ENCODE measurements around the gene TAC3.
"Not testable (repeated sequence)": the region's sequence is repeated elsewhere in the genome, so short reads cannot be mapped to it uniquely, and the experiment has no call there.

TAC3 gene

DNA sequence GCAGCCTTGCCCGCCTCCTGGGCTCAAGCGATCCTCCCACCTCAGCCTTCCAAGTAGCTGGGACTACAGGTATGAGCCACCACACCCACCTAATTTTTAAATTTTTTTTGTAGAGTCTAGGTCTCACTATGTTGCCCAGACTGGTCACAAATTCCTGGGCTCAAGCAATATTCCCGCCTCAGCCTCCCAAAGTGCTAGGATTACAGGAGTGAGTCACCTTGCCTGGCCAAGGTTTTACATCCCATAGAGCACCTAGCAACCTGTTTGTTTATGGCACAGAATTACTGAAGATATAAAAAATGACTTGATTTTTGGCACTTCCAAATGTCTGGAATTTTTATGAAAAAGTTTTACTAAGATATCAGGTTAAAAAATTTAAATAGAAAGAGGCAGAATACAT lies 17.1 kb upstream of the TAC3 start:
- no peak for DNase-seq (ENCODE audit: low spot score)

DNA sequence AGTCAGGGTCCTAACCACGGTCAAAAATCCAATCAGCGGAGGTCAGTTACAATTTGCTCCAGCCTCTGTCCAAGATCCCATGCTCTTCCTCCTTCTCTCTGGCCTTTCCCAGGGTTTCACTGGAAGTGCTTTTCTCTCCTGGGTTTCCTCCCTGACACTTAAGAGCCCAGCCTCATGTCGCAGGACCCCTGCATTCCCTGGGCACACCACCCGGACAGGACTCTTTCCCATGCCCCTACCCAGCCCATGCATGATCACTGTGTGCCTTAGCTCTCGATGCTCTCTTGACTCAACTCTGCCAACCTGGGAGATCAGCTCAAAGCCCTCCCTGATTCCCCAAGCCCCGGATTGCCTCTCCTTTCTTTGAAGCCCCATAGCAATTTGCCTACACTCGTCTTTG lies 15.5 kb upstream of the TAC3 start:
- no peak for DNase-seq (ENCODE audit: low spot score)

DNA sequence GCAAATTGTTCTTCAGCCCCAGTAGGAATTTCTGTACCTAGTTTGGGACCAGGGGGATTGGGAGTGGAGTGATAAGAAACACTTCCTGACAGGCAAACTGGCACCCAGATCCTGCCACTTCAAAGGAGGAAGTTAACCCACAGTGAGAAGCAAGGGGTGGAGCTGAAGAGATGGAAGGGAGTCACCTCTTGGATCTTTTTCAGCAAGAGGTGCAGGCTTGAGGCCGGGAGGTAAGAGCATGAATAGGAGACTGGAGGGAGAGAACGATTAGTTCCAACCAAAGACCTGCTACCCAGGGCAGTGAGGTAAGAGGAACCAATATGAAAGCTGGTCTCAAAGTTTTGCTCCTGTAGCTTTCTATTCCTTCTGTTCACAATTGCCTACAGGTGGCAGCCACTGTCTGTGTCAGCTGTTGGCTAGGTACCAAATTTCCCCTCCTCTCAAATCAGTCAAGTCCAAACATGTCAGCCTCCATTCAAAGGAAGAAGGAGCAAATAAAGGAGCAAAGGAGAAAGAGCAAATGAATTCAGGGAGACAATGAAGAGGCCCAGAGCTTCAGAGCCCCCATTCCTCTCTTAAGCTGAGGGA lies 14.9 kb upstream of the TAC3 start:
- no peak for DNase-seq (ENCODE audit: low spot score)

DNA sequence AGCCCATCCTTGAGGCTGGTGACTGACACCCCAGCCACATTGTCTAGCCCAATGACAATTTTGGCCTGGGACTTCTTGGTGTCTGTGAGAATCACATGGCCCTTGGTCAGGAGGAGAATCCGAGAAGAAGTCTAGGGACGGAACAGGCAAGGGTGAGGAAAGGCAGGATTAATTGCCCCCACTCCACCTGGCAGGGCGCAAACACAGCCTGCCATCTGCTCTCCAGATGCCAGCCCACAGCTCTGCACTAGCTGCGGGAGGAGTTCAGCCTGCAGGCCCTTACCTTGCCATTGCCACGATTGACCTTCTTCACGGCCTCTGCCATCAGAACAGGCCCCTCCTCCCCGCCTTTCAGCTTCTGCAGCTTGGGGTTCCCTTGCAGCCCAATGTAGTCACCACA lies 13.1 kb upstream of the TAC3 start:
- no peak for DNase-seq (ENCODE audit: low spot score)

DNA sequence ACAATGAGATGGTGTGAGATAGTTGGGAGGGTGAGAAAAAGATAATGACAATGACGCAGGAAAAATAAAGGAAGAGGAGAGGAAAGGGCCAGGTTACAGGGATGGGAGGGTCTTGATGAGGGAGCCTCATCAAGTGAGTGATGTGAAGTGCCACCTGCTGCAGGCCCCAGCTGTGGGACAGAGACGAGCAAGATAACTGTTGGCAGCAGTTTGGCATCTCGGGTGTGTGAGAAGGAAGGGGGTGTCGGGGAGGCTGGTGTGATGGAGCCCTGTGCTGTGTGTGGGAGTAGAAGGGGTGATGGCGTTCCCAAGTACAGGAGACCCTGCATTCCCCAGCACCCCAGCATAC lies 11.4 kb upstream of the TAC3 start:
- no peak for DNase-seq (ENCODE audit: low spot score)

DNA sequence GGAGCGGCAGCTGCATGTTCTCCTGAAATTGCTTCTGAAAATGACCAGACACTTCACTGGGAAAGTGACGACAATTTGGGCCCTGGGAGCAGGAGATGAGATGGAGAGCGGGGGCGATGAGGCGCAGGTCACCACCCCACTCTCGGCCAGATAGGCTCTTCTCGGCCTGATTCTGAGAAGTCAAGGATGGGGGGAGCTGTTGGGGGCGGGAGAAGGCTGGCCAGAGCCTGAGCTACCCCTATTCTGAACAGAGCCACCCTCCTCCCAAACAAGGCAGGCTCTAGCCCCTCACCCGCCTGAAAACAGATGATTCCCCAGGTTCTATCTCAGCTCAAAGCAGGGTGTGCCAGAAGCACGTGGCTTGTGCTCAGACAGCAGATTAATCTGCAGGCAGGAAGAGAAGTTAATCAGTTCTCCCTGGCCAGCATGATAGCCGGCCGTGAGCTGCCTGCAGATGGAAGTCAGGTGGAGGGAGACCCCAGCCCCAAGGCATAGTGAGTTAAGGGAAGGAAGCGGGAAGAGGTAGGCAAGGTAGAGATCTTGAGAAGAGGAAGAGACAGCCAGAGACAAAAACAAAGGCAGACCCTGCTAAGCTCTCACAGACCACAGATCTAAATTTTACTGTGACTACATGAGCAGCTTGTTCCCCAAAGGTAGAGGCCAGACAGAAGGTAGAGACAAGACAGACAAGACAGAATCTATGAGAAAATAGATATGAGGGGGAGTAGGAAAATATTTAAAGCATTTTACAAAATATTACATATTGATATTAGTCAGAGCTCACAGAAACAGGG lies 10.9 kb upstream of the TAC3 start:
- no peak for DNase-seq (ENCODE audit: low spot score)

DNA sequence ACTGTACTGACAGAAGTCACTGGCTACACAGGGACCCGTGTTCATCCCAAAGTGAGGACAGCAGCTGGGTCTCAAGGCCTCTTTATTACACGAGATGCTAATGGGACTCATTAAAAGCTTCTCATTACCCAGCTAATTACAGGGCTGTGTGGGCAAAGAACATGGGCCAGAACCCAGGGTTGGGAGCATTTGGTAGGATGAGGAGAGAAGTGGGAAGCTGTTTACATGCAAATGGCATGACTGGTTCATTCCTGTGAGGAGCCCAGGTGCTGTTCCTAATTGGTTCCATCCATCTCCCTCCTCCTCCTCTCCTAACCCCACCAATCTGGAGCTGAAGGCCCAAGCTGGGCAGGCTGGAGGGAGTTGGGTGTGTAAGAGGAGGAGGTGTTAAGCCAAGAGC lies 8.9 kb upstream of the TAC3 start:
- no peak for DNase-seq (ENCODE audit: low spot score)

DNA sequence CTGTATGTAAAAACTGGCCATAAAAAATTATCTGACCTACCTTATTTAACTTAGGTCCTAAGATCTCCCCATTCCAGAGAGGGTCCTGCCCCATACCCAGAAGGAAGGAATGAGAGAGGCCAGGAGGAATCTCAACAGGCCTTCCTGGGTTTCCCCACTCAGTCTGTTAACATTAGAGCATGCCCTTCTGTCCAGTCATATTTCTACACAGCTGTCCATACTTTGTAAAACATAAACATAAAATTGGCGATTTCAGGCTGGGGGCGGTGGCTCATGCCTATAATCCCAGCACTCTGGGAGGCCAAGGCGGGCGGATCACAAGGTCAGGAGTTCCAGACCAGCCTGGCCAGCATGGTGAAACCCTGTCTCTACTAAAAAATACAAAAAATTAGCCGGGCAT lies 6.0 kb upstream of the TAC3 start:
- not testable (repeated sequence) for DNase-seq (ENCODE audit: low spot score)

DNA sequence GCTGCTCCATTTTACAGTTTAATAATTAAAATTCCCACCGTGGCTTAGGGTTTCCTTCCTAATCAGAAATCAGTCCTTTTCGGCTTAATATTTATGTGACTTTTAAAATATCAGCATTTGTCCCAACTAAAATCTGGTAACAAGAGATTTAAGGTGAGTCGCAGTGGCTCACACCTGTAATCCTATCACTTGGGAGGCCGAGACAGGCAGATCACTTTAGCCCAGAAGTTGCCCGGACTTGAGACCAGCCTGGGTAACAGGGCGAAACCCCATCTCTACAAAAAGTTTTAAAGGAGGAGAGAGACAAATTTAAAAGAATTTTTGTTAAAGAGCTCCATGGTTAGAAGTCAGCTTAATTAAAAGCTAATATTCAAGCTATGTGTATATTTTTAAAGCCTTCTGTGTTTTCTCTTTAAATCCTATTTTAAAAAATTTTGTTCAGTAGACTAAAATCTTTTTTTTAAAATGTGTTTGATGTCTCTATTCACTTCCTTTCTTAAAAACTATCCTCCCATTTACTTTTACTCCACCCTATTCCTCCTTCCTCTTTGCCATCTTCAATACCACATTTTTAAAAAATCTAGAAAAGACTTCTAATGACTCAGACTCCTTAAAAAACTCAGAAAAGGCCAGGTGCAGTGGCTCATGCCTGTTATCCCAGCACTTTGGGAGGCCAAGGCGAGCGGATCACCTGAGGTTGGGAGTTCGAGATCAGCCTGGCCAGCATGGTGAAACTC lies 3.8 kb upstream of the TAC3 start:
- DNase-seq (ENCODE audit: low spot score): no peak

DNA sequence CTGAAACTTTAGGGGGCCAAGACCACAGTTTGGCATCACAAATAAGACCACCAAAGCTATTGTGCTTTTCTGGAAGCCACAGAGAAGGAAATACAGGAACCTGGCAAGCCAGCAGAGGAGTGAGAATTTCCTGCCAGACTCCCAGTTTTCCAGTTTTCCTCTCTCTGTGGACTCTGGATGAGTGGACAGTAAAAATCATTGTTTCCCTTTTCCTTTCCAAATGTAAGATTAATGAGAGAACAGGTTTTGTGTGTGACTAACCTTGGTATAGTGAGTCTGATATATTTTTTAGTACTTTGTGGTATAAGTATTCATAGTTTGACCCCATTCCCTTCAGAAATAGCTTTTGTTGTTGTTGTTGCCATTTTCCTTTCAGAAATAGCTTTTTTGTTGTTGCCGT lies 2.6 kb upstream of the TAC3 start:
- DNase-seq (ENCODE audit: low spot score): no peak

DNA sequence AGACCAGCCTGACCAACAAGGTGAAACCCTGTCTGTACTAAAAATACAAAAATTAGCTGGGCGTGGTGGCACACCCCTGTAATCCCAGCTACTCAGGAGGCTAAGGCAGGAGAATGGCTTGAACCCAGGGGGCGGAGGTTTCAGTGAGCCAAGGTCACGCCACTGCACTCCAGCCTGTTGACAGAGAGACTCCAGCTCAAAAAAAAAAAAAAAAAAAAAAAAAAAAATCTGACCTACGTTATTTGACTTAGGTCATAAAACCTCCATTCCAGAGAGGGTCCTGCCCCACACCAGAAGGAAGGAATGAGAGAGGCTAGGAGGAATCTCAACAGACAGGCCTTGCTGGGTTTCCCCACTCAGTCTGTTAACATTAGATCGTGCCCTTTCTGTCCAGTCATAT lies 2.0 kb upstream of the TAC3 start:
- not testable (repeated sequence) for DNase-seq (ENCODE audit: low spot score)

DNA sequence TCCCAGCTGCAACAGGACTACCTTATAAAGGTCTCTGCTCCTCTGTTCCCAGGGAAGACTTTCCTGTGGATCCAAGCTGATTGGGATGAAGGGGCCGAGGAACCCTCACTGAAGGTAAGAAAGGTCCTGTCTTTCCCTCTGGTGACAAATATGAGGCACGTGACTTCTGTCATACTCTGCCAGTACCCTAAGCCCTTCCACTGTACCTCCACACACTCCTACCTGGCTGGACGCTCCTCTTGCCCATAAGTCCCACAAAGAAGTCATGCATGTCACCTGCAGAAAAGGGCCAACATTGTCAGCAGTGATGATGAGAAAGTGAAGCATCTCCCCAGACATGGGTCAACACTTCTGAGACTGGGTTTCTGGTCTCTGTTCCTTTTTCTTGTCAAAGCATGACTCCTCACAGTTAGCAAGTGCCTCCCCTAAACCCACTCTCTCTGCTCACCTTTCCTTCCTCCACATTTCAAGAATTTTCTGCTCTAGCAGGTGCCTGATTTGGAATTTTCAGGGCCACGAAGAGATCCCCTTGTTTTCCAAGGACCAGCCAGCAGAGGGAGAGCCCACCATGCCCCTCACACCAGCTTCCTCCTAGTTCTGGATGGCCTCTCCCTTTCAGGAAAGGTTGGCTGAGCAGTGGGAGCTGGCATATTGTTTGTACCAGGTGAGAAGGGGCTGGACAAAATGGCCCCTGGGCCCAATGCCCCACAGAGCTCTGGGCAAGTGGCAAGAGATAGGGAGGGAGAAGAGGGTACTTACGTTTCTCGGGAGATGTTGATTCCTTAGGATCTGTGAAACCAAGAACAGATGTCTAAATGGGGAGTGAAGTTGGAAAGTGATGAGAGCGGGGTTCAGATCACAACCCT lies 3.5 kb downstream of the TAC3 start:
- no peak for DNase-seq (ENCODE audit: low spot score)

DNA sequence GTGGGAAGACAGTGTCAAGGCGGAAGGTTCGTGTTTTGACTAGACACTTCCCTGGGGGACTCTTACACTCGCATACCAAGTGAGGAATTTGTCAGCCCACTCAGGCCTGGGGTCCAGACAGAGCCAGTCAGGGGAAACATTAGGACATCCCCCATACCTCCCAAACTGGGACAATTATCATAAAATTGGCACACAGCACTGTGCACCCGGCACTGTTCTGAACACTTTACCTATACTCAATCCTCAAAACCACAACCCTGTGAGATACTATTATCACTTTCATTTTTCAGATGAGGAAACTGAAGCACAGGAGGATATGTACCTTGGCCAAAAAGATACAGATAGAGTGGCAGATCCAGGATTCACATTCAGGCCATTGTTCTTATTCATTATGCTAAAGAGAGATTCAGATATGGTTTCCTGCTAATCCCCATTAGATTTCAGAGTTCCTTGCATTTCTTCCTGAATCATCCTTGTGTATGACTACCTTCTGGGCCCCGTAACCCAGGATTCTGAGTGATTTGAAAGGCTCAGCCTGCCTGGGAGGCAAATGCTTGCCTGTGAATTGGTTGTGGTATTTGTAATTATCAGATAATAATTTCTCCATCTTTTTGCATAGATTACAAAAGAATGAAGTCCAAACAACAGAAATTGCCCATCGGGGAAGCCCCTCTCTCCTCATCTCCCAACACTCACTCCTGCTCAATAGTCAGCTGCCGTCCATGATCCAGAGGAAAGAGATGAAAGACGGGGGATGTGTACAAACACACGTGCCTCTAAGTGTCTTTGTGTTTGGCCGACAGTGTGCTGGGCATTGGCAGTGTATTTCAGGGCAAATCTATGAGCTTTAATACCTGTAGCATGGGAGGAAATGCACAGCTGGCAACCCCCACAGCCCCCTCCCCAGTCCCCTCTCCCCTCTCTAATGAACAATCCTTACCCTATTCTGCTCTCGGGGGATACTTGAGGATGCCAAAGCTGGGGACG lies 4.6 kb downstream of the TAC3 start:
- no peak for DNase-seq (ENCODE audit: low spot score)

DNA sequence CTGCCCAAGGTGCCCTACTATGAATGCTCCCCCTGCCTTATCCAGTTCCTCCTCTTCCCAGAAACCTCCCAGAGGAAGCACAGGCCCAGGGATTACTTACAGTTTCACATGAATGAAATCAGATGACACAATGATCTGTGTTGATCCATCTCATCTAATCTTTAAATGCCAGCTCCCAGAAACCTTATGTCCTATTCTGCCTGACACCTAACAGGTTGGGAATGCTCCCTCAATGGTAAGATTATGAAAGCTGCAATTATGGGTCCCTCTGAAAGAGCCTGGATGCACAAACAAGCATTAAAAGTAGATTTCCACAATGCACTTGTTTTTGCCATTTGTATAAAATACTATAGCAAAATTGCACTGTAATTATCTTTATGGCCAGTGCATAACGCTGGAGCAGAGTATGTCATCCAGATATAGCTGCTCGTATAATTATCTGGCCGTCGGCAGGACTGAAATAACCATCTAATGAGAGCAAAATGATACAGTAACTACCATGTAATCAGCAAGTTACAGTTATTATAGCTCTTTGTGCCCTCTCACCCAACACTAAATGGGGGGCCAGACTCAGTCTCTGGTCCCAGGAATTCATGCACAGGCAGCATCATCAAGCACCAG lies 5.6 kb downstream of the TAC3 start:
- DNase-seq (ENCODE audit: low spot score): no peak

DNA sequence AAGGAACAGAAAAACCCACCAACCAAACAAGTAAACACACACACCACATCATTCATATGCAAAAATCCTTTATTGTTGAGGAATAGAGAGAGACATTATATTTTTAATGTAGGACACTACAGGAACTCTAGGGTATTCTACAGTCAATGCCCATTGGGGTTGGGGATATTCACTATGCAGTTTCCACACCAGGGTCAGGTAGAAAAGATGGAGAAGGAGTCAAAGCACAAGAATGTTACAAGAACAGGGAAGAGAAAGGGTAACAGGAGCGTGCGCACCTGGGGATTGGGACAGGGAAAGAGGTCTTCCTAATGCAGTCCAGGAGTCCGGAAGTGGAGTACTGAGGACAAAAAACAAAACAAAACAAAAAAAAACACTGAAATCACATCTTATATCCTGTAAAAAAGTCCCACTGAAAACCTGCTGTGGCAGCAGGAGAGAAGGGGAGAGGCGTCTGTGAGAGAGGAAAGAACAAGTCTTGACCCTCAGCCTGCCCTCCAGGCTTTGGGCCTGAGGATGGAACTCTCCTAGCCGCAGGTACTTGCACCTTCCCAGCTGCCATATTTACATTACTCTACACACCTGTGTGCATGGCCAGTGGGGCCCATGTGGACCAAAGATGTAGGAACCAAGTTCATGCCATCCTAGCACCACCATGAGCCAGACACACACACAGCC lies 6.2 kb downstream of the TAC3 start:
- DNase-seq (ENCODE audit: low spot score): no peak

DNA sequence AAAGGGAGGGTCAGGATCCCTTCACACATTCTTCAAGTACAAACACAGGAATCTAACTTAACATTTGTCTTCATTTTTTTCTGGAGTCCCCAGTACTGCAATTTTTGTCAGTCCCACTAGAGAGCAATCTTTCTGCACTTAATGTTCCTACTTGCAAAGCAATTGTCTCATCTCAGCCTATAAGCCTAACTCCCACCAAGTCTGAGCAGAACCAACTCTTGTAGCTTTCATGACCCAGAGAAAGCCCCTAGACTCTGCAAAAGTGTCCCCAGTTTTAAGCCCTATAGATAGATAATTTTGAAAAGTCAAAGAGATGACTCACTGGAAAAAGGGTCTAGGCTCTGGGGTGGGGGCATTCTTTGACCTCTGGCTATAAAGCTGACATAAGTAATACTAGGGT lies 8.2 kb downstream of the TAC3 start:
- DNase-seq (ENCODE audit: low spot score): peak; percentile 69

DNA sequence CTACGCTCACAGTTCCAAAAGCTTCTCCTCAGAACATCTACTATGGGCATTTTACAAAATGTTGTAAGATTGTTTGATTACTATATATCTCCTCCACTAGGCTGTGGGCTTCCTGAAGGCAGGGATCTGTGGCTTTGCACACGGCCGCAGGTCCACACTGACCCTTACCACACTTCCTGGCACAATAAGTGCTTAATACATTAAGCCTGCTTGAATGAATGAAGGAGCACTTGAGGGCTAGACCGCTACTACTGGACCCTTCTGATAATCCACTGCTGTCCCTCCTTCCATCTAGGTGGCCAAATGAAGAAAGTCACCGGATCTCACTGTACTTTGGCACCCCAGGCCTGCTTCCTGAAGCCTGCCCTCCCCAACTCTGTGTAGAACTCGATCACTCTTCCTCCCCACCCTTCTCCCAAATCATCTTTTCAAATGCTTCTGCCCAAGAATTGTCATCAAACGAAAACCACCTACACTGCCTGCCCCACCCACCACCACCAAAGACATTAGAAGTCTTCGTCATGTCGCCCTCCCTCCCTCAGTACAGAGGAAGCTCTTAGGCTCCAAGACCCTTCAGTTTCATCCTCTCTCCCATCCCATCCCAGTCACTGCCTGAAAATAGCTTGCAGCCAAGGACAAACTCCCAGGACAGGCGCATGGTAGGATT lies 9.4 kb downstream of the TAC3 start:
- no peak for DNase-seq (ENCODE audit: low spot score)

DNA sequence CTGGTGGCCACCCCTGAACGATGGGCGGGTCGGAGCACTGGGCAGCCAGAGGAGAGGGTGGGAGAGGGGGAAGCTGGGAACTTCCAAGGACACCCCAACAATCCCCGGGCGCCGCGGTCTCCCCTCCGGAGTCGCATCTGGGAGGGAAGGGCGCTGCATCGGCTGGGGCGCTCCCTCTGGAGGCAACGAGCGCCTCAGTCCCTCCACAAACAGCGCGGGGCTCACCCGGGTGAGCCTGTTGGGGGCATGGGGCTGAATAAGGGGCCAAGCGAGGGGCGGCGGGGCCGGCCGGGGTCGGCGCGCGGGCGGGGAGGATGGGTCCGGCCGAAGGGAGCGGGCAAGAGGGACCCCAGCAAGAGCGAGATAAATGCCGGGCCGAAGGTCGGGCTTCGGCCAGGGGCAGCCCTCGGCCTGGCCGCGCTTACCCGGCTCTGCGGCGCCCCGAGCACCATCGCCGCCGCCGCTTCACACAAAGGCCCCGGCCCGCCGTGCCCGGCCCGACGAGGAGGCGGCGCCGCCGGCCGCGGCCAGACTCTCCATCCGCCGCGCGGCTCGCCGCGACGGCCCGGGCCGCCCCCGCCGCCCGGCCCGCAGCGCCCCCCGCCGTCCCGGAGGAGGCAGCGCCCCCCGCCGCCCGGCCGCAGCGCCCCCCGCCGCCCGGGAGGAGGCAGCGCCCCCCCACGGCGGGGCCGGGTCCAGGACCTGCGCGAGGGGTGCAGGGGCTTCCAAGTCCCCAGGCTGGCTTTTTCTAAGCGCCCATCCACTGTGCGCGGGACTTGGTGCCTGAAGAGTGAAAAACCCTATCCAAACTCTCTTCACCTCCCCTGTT lies 10.1 kb downstream of the TAC3 start, which contains the start of gene ZBTB39:
TSS of gene ZBTB39 (minus strand) at position 567 of the 829 bp plus-strand sequence. CDS start 1,629 bp downstream, outside the sequence.
- DNase-seq (ENCODE audit: low spot score): peak; percentile 93

DNA sequence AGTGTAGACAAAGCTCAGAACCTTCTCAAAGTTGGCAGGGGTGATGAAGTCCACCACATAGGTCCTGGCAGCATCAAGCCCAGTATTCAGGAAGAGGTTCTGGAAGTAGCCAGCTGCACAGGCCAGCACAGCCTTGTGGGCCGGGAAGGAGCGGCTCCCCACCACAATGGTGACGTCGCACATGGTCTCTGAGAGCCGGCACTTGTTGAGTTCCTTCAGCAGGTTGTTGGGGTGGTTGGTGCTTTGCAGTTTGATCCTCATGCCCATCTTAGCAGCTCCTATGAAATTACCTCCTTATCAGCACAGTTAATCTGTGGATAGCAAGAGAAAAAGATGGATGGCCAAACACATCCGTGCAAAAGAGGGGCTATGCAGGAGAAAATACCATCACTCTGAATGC lies 11.7 kb downstream of the TAC3 start:
- DNase-seq (ENCODE audit: low spot score): no peak
